HG03354 (cell line): Measurements from ENCODE around the gene ATP2B1.
A peak's percentile ranks its signal among the peaks of the same experiment; 100 is the strongest.
"Not testable (repeated sequence)": the region's sequence is repeated elsewhere in the genome, so short reads cannot be mapped to it uniquely, and the experiment has no call there.

Experiments used
- ATAC-seq: cut with Tn5 transposase; IDR thresholded peaks from one replicate; pipeline ENCODE4 v1.9.1; 2021; ENCODE audit warnings: mild to moderate bottlenecking; ENCODE audit not compliant: unreplicated experiment, poor library complexity, severe bottlenecking

The ATP2B1 gene

GRCh38 chr12:89721291-89721987 lies 12.8 kb upstream of the ATP2B1 start:
- ATAC-seq = peak; percentile 97

DNA sequence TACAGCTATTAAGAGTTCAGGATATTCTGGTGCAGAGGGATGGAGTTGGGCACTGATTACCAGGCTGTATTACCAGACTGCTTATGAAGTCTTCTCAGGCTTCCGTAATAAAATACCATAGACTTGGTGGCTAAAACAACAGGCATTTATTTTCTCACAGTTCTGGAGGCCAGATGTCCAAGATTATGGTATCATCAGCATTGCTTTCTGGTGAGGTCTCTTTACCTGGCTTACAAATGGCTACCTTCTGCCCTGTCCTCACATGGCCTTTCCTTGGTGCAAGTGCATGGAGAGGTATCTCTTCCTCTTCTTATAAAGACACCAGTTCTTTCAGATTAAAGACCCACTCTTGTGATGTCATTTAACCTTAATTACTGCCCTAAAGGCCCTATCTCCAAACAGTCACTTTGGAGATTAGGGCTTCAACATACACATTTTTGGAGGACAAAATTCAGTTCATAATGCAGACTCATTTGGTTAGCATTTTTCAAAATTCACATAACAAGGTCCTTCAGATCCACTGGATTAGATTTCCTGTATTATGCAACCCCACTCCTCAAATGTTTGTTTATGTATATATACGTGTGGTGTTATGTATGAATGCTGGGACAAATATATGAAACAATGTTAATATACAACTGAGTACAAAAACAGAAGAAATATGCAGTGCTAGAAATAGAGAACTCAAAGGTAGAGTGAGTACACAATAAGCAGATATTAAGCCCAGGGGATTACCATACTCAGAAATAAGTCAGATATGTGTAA lies 9.3 kb upstream of the ATP2B1 start:
- ATAC-seq = no peak

DNA sequence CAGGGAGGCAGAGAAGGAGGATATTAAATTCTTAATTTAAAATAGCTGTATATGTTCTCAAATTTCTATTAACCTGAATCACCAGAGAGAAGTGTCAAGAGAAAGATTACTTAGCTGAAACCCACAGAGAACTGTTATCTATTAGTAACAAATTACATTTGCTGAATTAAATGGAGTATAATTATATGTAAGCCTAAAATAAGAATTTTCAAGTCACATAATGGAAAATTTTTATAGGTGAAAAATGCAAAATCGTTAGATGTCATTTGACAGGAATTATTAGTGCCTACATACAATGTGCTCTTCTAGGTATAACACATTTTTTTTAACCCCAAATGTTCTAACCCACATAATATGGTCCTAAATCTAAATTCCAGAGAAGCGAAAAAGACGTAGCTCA lies 4.1 kb upstream of the ATP2B1 start:
- no peak for ATAC-seq

DNA sequence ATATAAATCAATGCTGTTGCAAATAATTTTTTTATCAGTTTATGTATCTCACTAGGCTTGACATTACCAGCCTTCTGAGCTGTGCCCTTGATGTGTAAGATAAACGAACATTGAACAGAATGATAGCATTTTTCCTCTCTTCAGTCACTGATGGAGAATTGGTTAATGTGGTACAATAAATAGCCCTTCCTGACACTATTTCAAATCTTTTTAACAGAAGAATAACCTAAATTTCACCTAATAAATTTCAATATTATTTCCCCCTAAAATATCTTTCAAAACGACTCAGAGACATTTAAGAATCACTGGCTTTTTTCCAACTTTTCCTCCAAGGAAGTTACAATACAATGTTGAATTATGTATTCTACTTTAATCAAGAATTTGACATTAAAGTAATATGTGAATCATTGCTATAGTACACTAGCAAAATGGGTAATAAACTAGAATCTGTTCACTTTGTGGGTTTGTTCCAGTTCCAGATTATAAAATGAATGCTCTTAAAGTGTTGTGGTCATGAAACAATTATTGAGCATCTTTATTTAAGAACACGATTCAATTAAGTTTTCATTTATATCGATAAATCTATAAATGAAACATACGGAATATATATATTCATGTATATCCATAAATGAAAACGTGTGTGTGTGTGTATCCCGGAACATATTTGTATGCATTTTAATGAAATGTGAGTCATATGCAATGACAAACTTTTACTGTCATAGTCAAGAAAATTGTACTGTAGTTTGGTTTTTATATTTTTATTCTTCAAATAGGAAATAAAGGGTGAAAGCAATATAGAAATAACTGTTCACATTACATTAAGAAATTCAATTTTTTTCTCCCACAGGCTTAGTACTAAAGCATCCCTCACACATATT lies 2.5 kb upstream of the ATP2B1 start:
- ATAC-seq = no peak

DNA sequence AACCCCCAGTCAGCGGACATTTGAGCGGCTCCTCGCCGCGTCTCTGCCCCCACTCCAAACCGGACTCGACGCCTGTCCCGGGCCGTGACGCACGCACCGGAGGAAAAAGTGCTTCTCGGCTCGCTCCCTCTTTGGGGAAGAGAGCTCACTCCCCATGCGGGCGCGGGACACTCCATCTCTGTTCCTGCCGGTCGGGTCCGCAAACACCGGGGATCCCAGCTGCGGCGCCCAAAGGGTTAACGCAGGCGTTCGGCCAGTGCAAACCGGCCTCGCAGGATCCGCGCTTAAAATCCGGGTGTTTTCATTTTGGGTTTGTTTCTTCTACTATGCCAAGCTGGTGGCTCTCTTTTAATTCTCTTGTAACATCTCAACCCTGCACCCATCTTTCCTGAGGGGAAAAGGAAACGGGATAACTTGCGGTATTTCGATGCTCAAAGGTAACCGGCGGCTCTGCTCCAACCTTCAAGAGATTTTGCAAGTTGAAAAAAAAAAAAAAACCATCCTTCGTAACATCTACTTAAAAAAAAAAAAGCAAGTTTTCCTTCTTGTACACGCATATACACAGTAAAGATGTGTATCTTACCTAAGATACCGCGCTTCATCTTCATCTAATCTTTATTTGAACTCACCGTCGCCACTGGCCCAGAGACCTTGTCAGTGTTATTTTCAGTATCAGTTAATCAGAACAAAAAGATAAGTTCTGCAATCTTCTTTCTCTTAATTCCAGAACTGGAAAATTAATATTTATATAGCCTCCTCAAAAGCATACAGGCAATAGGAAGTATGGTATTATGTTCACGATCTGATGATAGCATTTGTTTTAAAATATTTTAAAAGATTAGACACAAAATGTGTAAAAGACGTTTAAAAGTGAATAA lies 1.6 kb upstream of the ATP2B1 start:
- ATAC-seq = peak; percentile 0

DNA sequence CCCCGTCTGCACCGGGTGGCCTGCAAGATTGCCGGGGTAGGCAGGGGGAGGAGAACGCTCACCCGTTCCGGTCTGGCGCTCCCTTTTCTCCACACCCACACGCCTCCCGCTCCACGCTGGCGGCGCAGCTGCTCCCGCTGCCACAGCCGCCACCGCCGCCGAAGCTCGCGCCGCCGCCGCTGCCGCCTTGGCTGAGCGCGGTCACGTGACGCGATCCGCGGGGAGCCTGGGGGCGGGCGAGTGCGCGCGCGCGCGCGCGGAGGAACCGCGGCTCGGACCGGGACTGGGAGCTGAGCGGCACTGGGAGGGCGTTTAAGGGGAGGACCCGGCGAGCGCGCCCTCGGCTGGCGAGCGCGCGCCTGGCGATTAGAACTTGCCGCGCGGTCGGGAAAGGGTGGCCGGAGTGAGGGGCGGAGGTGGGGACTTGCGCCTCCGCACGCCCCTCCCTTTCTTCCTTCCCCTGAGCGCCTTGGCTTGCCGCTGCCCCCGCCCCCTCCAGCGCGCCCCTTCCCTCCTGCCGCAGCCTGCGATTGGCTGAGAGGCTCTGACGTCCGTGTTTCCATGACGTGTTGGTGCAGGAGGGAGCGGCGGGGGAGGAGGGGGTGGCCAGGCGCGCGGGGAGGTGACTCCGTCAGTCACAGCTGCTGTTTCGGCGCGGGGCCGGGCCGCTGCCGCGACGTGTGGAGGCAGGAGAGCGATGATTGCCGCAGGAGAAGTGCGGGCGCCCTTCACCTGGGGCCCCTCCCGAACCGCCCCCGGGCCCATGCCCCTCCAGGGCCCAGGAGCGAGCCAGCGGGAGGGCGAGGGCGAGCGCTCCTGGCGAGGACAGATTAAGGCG lies 738 bp upstream of the ATP2B1 start:
- ATAC-seq = peak; percentile 70

GRCh38 chr12:89707703-89708564 lies 704 bp downstream of the ATP2B1 start:
- ATAC-seq = peak; percentile 0

GRCh38 chr12:89706986-89707702 lies 1.5 kb downstream of the ATP2B1 start:
- ATAC-seq = no peak

DNA sequence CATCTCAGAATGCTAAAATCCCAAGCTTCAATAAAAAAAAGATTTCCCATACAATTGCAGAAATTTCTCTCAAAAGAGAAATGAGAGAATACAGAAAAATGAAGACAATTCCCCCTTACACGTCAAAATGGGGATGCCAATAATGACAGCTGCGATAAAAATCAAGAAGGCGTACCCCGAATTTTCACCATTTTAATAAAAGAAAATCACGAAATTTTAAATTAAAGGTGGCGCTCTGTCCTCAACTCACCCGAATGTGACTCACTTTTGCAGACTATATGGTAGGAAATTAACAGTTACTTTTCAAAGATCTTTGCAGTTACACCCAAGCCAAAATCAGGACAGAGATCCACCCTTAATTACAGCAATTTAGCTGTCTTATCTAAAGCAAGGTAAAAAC lies 2.1 kb downstream of the ATP2B1 start:
- no peak for ATAC-seq

GRCh38 chr12:89704457-89704856 lies 4.2 kb downstream of the ATP2B1 start:
- ATAC-seq = no peak

GRCh38 chr12:89703768-89704167 lies 4.9 kb downstream of the ATP2B1 start:
- ATAC-seq = no peak

- ATAC-seq = no peak
These were observed 6.1 kb downstream of the ATP2B1 start for GRCh38 chr12:89702503-89702902.

DNA sequence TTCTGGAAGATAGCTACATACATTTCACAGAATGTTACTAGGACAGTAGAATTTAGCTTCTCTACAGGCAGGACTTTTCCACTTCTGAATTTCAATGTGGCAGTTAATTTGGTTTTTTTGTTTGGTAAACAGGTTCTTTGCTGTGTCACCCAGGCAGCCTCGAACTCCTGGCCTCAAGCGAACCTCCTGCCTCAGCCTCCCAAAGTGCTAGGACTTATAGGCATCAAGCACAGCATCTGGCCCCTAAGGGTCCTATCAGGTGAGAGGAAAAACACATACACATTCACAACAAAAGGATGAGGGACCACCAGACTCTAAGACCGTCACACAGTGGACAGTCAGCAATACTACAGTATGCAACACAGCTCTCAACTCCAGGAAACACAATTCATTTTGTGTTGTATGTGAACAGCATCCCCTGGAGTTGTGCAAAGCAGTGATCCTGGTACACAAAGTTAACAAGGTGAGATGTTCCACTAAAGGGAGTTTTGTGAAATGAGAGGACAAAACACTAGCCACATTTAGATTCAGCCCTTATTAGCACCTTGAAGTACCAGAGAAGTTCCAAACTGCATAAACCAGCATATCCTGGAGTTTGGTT lies 6.9 kb downstream of the ATP2B1 start:
- no peak for ATAC-seq

- ATAC-seq = no peak
These were observed 8.3 kb downstream of the ATP2B1 start for GRCh38 chr12:89700191-89700810.

DNA sequence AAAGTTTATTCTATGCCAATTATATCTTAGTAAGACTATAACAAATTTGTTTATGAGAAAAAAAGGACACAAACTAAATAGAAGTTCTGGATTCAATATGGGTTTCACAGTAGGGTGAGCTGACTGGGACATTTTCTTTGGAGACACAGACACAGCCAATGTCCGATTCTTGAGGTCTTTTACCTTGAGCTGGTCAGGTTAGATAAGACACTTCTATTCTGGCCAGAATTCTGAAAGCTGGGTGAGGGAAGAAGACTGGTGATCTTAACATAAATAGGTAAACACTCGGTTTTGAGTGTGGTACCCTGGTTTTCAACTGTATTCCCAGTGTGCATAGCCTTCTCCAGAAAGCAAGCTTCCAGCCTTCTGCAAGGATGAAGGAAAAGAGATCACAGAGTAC lies 10.0 kb downstream of the ATP2B1 start:
- ATAC-seq = no peak

DNA sequence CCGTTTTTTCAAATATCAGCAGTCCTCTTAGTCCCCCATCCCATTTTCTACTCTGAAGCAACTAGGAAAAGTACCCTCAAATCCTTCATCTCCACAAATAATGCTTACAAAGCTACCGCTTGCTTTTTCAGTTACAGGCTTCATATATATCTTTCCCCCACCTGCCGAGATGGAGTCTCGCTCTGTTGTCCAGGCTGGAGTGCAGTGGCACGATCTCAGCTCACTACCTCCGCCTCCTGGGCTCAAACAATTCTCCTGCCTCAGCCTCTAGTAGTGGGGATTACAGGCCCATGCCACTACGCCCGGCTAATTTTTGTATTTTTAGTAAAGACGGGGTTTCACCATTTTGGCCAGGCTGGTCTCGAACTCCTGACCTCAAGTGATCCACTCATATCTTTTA lies 10.9 kb downstream of the ATP2B1 start:
- ATAC-seq = not testable (repeated sequence)
